Measurements from ENCODE around the gene DCC.
"Not testable (repeated sequence)": the region's sequence is repeated elsewhere in the genome, so short reads cannot be mapped to it uniquely, and the experiment has no call there.

The DCC gene

GRCh38 chr18:53511725-53512124, 1171.7 kb downstream of the DCC start:
- H3K4me3 ChIP-seq (ENCODE audit: extremely low read depth, insufficient read depth, low read length, poor library complexity, severe bottlenecking); H3K9me3 ChIP-seq (ENCODE audit: control insufficient read depth, low read length); H3K4me1 ChIP-seq (ENCODE audit: control insufficient read depth, insufficient read depth, low read length, poor library complexity, severe bottlenecking); H3K27ac ChIP-seq (ENCODE audit: low read depth, low read length, severe bottlenecking); H3K36me3 ChIP-seq (ENCODE audit: control insufficient read depth, insufficient read depth, low read length): not testable (repeated sequence)
- 84 to 94% methylated on average over 4 to 8 of the region's 15 CpGs for WGBS, 2 experiments (ENCODE audit: insufficient coverage in 2 of 2)

- Histone ChIP-seq H3K4me1 (ENCODE audit: control insufficient read depth, insufficient read depth, low read length, poor library complexity, severe bottlenecking) (no peaks in the 10 kb centered on the region), H3K36me3 (ENCODE audit: control insufficient read depth, insufficient read depth, low read length) (no peaks in the 10 kb centered on the region), H3K27ac (ENCODE audit: low read depth, low read length, severe bottlenecking) (no peak overlapping the region), H3K9me3 (ENCODE audit: control insufficient read depth, low read length) (no peaks in the 10 kb centered on the region), H3K4me3 (ENCODE audit: extremely low read depth, insufficient read depth, low read length, poor library complexity, severe bottlenecking) (no peak overlapping the region)
- WGBS, 2 experiments (ENCODE audit: insufficient coverage in 2 of 2), result 100% methylated on average over 3 of the region's 7 CpGs; no CpG with 5 or more reads in 1 of the 2 experiments
Measured at GRCh38 chr18:53521068-53521467, 1181.1 kb downstream of the DCC start.

GRCh38 chr18:53526101-53526870, 1186.3 kb downstream of the DCC start:
- H3K4me1 ChIP-seq (ENCODE audit: control insufficient read depth, insufficient read depth, low read length, poor library complexity, severe bottlenecking), result no peaks in the 10 kb centered on the region
- no peaks in the 10 kb centered on the region for H3K9me3 ChIP-seq (ENCODE audit: control insufficient read depth, low read length)
- H3K27ac ChIP-seq (ENCODE audit: low read depth, low read length, severe bottlenecking), result no peak overlapping the region
- H3K36me3 ChIP-seq (ENCODE audit: control insufficient read depth, insufficient read depth, low read length), result no peaks in the 10 kb centered on the region
- no peak overlapping the region for H3K4me3 ChIP-seq (ENCODE audit: extremely low read depth, insufficient read depth, low read length, poor library complexity, severe bottlenecking)
- 71 to 94% methylated on average over 2 of the region's 4 CpGs for WGBS, 2 experiments (ENCODE audit: insufficient coverage in 2 of 2)

- no peaks in the 10 kb centered on the region for H3K36me3 ChIP-seq (ENCODE audit: control insufficient read depth, insufficient read depth, low read length)
- no CpG with 5 or more reads among the region's 2 CpGs for WGBS, 2 experiments (ENCODE audit: insufficient coverage in 2 of 2)
- no peaks in the 10 kb centered on the region for H3K4me1 ChIP-seq (ENCODE audit: control insufficient read depth, insufficient read depth, low read length, poor library complexity, severe bottlenecking)
- no peaks in the 10 kb centered on the region for H3K9me3 ChIP-seq (ENCODE audit: control insufficient read depth, low read length)
- no peak overlapping the region for H3K27ac ChIP-seq (ENCODE audit: low read depth, low read length, severe bottlenecking)
- H3K4me3 ChIP-seq (ENCODE audit: extremely low read depth, insufficient read depth, low read length, poor library complexity, severe bottlenecking), result no peak overlapping the region
Measured at GRCh38 chr18:53527365-53527764, 1187.4 kb downstream of the DCC start.

GRCh38 chr18:53531187-53531586, 1191.2 kb downstream of the DCC start:
- no peak overlapping the region for H3K4me3 ChIP-seq (ENCODE audit: extremely low read depth, insufficient read depth, low read length, poor library complexity, severe bottlenecking)
- no peaks in the 10 kb centered on the region for H3K4me1 ChIP-seq (ENCODE audit: control insufficient read depth, insufficient read depth, low read length, poor library complexity, severe bottlenecking)
- H3K9me3 ChIP-seq (ENCODE audit: control insufficient read depth, low read length), result no peaks in the 10 kb centered on the region
- no peak overlapping the region for H3K27ac ChIP-seq (ENCODE audit: low read depth, low read length, severe bottlenecking)
- no peaks in the 10 kb centered on the region for H3K36me3 ChIP-seq (ENCODE audit: control insufficient read depth, insufficient read depth, low read length)

GRCh38 chr18:53531896-53532295, 1191.9 kb downstream of the DCC start:
- Histone ChIP-seq H3K36me3 (ENCODE audit: control insufficient read depth, insufficient read depth, low read length) (no peaks in the 10 kb centered on the region), H3K9me3 (ENCODE audit: control insufficient read depth, low read length) (no peaks in the 10 kb centered on the region), H3K4me3 (ENCODE audit: extremely low read depth, insufficient read depth, low read length, poor library complexity, severe bottlenecking) (no peak overlapping the region), H3K4me1 (ENCODE audit: control insufficient read depth, insufficient read depth, low read length, poor library complexity, severe bottlenecking) (no peaks in the 10 kb centered on the region), H3K27ac (ENCODE audit: low read depth, low read length, severe bottlenecking) (no peak overlapping the region)
- WGBS, 2 experiments (ENCODE audit: insufficient coverage in 2 of 2), result 67 to 79% methylated on average over 1 of the region's 1 CpG

- Histone ChIP-seq H3K4me1 (ENCODE audit: control insufficient read depth, insufficient read depth, low read length, poor library complexity, severe bottlenecking) (no peaks in the 10 kb centered on the region), H3K9me3 (ENCODE audit: control insufficient read depth, low read length) (no peaks in the 10 kb centered on the region), H3K4me3 (ENCODE audit: extremely low read depth, insufficient read depth, low read length, poor library complexity, severe bottlenecking) (no peak overlapping the region), H3K36me3 (ENCODE audit: control insufficient read depth, insufficient read depth, low read length) (no peaks in the 10 kb centered on the region), H3K27ac (ENCODE audit: low read depth, low read length, severe bottlenecking) (no peak overlapping the region)
- WGBS, 2 experiments (ENCODE audit: insufficient coverage in 2 of 2), result 80% methylated on average over 1 of the region's 1 CpG; no CpG with 5 or more reads in 1 of the 2 experiments
Measured at GRCh38 chr18:53534203-53534602, 1194.2 kb downstream of the DCC start.

GRCh38 chr18:53534695-53535094, 1194.7 kb downstream of the DCC start:
- no peak overlapping the region for H3K4me3 ChIP-seq (ENCODE audit: extremely low read depth, insufficient read depth, low read length, poor library complexity, severe bottlenecking)
- H3K36me3 ChIP-seq (ENCODE audit: control insufficient read depth, insufficient read depth, low read length), result no peaks in the 10 kb centered on the region
- no peaks in the 10 kb centered on the region for H3K9me3 ChIP-seq (ENCODE audit: control insufficient read depth, low read length)
- H3K4me1 ChIP-seq (ENCODE audit: control insufficient read depth, insufficient read depth, low read length, poor library complexity, severe bottlenecking), result no peaks in the 10 kb centered on the region
- no peak overlapping the region for H3K27ac ChIP-seq (ENCODE audit: low read depth, low read length, severe bottlenecking)
- 100% methylated on average over 2 to 3 of the region's 3 CpGs for WGBS, 2 experiments (ENCODE audit: insufficient coverage in 2 of 2)

- H3K4me3 ChIP-seq (ENCODE audit: extremely low read depth, insufficient read depth, low read length, poor library complexity, severe bottlenecking), result no peak overlapping the region
- H3K4me1 ChIP-seq (ENCODE audit: control insufficient read depth, insufficient read depth, low read length, poor library complexity, severe bottlenecking), result peaks cover 2% of the 10 kb centered on the region
- H3K9me3 ChIP-seq (ENCODE audit: control insufficient read depth, low read length), result no peaks in the 10 kb centered on the region
- no peaks in the 10 kb centered on the region for H3K36me3 ChIP-seq (ENCODE audit: control insufficient read depth, insufficient read depth, low read length)
- WGBS, 2 experiments (ENCODE audit: insufficient coverage in 2 of 2), result 96 to 100% methylated on average over 1 to 2 of the region's 2 CpGs
- no peak overlapping the region for H3K27ac ChIP-seq (ENCODE audit: low read depth, low read length, severe bottlenecking)
Measured at GRCh38 chr18:53536908-53537307, 1196.9 kb downstream of the DCC start.

- H3K36me3 ChIP-seq (ENCODE audit: control insufficient read depth, insufficient read depth, low read length), result no peaks in the 10 kb centered on the region
- H3K4me3 ChIP-seq (ENCODE audit: extremely low read depth, insufficient read depth, low read length, poor library complexity, severe bottlenecking), result no peak overlapping the region
- no peak overlapping the region for H3K27ac ChIP-seq (ENCODE audit: low read depth, low read length, severe bottlenecking)
- WGBS, 2 experiments (ENCODE audit: insufficient coverage in 2 of 2), result 100% methylated on average over 1 of the region's 1 CpG; no CpG with 5 or more reads in 1 of the 2 experiments
- H3K4me1 ChIP-seq (ENCODE audit: control insufficient read depth, insufficient read depth, low read length, poor library complexity, severe bottlenecking), result peaks cover 3% of the 10 kb centered on the region
- H3K9me3 ChIP-seq (ENCODE audit: control insufficient read depth, low read length), result no peaks in the 10 kb centered on the region
Measured at GRCh38 chr18:53541924-53542323, 1201.9 kb downstream of the DCC start.

GRCh38 chr18:53543711-53544110, 1203.7 kb downstream of the DCC start:
- Histone ChIP-seq H3K36me3 (ENCODE audit: control insufficient read depth, insufficient read depth, low read length) (no peaks in the 10 kb centered on the region), H3K4me3 (ENCODE audit: extremely low read depth, insufficient read depth, low read length, poor library complexity, severe bottlenecking) (no peak overlapping the region), H3K27ac (ENCODE audit: low read depth, low read length, severe bottlenecking) (no peak overlapping the region), H3K9me3 (ENCODE audit: control insufficient read depth, low read length) (no peaks in the 10 kb centered on the region), H3K4me1 (ENCODE audit: control insufficient read depth, insufficient read depth, low read length, poor library complexity, severe bottlenecking) (peaks cover 3% of the 10 kb centered on the region)
